ENCODE data around the gene GPR150.
A peak's percentile ranks its signal among the peaks of the same experiment; 100 is the strongest.

GPR150 gene

GRCh38 chr5:95652849-95653248, 33.0 kb downstream of the GPR150 start:
- DNase-seq (ENCODE audit: low spot score) = no peak

- no peak for DNase-seq (ENCODE audit: low spot score)
Observed at GRCh38 chr5:95654196-95654595, 34.3 kb downstream of the GPR150 start.

GRCh38 chr5:95655575-95655974, 35.7 kb downstream of the GPR150 start:
- DNase-seq (ENCODE audit: low spot score) = no peak

DNA sequence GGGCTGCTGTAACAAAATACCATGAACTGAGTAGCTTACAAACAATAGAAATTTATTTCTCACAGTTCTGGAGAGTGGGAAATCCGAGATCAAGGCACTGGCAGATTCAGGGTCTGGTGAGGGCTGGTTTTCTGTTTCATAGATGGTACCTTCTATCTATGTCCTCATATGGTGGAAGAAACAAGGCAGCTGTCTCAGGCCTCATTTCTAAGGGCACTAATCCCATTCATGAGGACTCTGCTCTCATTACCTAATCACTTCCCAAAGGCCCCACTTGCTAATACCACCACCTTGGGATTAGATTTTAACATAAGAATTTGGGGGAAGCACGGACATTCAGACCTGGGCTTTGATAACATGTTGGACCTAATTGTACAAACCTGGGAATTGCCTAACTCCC, 40.2 kb downstream of the GPR150 start:
- no peak for DNase-seq (ENCODE audit: low spot score)

GRCh38 chr5:95662946-95663345, 43.1 kb downstream of the GPR150 start:
- no peak for DNase-seq (ENCODE audit: low spot score)

DNA sequence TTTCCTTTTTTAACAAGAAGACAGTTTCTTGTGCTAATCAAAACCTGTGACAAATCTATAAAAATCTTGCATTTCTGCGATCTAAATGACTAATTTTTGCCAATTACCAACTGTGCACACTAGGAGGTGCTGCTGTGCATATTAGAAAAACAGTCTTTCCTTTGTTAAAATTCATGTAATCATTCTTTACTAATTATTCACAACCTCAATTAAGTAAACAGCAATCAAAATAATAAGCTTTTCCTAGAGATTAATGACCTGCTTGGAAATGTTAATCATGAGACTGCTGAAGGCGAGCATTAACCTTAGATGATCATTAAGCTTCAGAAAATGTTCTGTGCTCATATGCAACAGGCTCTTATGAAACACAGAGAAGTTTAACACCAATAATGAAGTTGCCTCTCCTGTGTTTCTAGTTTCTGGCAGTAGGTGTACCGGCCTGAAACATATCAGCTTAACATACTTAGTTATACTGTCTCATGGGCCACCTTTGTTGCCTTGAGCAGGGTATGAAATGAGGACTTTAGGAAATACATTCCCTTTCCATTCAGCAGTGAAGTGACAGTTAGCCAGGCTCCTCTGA, 44.4 kb downstream of the GPR150 start:
- peak; percentile 33 for DNase-seq (ENCODE audit: low spot score)

- DNase-seq (ENCODE audit: low spot score) = no peak
Observed at GRCh38 chr5:95667061-95667618, 47.3 kb downstream of the GPR150 start.

- DNase-seq (ENCODE audit: low spot score) = no peak
Observed at GRCh38 chr5:95667678-95668077, 47.8 kb downstream of the GPR150 start.

- no peak for DNase-seq (ENCODE audit: low spot score)
Observed at GRCh38 chr5:95668216-95668615, 48.3 kb downstream of the GPR150 start.

DNA sequence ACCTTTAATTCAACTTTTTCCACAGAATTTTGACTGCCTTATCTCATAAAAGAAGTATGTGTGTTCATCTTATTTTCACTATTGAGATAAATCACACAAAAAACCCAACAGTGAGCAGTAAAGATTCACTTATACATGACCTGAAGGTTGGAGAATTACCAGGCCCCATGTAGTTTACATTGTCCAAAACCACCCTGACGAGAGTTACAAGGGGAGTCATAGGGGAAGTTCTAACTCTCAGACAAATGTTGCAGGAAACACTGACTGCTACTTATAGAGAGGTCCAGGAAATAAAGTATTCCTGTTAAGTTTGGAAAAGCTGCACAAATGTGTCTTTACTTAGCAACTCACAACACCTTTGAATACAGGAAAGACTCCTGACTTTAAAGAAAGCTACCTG, 48.8 kb downstream of the GPR150 start:
- no peak for DNase-seq (ENCODE audit: low spot score)

DNA sequence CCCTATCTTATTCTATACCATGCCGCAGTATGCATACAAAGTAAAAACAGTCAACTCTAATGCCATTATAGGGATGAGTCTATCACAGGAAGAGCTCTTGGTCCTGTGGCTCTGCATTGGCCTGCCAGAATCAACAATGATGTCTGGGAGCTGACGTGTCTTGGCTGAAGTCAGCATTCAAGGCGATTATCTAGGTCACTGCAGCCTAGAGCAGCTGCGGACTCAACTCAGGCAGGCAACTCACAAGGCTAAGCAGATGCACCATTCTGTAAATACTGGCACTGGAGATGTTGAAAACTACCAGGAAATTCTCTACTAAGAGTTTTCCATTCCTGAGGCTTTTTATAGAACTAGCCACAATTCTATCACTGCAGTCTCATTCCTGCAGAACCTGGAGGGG, 49.7 kb downstream of the GPR150 start:
- DNase-seq (ENCODE audit: low spot score) = peak; percentile 72

- DNase-seq (ENCODE audit: low spot score) = no peak
Observed at GRCh38 chr5:95669985-95670384, 50.1 kb downstream of the GPR150 start.

- DNase-seq (ENCODE audit: low spot score) = no peak
Observed at GRCh38 chr5:95670568-95670967, 50.7 kb downstream of the GPR150 start.

All from GM03348 (cell line).